HK-2 (cell line): ENCODE results near the gene DRD3.
A peak's percentile ranks its signal among the peaks of the same experiment; 100 is the strongest.

Experiments
- DNase-seq: peaks from one replicate; pipeline ENCODE4 v3.0.0-alpha.2; 2018; ENCODE audit not compliant: unreplicated experiment

DRD3 gene

DNA sequence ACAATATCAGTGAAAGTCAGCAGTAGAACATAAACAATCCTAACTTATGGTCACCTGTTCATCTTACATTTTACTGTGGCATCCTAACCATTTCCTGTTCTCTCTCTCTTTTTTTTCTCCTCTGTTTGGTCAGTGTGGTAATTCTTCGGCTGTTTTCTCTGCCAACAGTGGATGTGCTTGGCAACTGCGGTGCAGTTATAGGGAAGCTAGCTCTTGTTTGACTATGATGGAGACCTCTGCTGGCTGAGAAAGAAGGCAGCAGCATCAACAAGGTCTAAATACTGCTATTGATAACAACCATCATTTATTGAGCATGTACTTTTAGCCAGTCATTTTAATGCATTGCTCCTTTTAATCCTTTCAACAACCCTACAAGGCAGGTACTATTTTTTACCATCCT lies 723 bp upstream of the DRD3 start:
- no peak for DNase-seq

DNA sequence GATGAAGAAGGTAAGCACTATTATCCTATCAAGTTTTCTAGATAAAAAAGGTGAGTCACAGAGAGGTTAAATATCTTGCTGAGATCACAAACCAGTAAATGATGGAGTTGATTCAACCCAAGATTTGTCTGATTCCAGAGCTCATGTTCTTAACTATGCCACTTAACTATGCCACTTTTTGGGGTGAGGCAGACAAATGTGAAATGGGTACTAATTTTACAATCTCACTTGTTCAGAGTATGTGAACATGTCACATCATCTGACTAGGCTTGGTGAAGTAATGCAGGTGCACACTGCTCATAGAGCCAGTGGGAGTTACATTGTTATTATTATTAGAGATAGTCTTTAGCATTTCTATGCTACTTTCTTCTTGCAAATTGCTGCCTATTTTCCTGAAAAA lies 2.0 kb downstream of the DRD3 start:
- no peak for DNase-seq

DNA sequence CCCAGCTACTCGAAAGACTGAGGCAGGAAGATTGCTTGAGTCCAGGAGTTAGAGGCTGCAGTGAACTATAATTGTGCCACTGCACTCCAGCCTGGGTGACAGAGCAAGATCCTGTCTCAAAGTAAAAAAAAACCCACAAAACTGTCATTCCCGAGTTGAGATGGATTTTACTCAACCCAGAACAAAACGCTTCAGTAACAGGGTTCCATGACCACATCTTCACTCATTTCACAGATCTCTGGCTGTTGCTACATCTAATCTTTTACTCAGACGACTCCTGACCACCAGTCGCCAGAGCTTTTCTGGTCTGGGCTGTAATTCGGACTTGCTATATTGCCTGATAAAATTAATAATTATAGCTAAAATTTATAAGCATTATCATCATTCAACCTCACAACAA lies 2.4 kb downstream of the DRD3 start:
- no peak for DNase-seq

DNA sequence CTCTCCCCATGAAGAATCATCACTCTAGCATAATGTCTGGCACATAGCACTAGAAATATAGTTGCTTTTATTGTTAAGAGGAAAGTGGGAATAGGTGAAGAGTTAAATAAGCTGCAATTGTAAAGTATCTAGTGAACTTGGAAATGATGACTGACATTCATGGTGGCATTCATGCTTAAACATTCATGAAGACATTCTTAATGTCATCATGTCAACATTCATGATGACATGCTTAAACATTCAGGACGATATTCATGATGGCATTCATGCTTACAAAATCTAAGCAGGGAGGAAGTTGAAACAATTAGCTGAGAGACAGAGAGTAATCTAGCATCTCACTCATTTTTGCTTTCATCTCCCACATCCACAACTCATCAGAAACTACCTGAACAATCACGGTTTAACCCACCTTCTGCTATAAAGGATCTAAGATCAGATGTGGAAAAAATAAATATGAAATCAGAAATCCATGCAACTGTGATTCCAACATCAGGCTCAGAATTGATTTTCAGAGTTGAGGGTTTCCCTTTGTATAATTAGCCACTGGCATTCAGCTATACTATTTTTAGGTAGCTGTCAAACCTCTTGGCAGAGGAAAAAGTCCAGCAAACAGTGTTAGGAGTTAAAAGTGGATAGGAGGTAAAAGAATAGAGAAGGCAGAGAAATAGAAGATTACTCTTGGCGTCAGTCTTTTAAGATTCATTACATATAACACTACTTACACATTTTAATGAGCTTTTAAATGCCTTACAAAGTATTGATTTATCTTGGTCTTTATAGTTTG lies 3.5 kb downstream of the DRD3 start:
- no peak for DNase-seq

DNA sequence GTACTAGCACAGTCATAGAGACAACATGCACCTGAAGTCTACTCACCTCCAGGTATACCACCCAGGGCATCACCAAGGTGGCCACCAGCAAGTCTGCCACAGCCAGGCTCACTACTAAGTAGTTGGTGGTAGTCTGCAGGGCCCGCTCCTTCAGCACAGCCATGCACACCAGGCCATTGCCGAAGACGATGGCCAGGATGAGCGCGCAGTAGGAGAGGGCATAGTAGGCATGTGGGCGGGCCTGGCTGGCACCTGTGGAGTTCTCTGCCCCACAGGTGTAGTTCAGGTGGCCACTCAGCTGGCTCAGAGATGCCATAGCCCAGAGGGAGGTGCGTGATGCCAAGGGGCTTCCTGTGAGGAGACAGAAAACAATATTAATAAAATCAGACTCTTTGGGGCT lies 7.2 kb downstream of the DRD3 start:
- no peak for DNase-seq

DNA sequence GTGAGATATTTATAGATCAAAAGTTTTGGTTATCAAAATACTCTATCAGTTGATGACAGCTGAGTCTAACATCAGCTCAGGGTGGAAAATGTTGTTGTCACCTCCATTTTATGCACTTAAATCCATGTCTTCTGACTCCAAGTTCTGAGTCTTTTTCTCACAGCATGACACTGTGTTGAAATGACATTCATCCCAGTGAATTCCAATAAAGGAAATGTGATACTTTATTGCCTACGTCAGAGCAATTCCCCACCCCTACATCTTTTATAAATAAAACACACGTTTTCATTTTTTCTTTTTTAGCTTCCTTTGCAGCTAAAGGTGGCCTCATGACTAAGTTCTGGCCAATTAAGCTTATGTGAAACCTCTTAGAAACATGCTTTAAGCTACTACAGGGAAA lies 10.7 kb downstream of the DRD3 start:
- no peak for DNase-seq

DNA sequence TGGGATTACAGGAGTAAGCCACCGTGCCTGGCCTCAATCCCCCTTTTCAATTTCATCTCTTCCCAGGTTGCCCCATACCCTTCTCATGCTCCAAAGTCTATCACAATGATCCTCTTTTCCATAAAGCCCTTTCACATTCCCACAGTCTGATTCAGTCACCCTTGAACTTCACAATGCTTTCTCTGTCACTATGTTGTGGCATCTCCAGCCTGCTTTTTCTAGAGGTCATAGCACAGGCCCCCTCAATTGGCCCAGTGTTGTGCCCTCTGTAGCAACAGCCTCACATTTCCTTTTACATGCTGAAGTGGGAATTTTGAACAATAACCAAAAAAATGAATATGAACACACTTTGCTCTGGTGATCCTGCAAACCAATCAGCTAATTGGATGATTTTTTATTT lies 21.5 kb downstream of the DRD3 start:
- no peak for DNase-seq

DNA sequence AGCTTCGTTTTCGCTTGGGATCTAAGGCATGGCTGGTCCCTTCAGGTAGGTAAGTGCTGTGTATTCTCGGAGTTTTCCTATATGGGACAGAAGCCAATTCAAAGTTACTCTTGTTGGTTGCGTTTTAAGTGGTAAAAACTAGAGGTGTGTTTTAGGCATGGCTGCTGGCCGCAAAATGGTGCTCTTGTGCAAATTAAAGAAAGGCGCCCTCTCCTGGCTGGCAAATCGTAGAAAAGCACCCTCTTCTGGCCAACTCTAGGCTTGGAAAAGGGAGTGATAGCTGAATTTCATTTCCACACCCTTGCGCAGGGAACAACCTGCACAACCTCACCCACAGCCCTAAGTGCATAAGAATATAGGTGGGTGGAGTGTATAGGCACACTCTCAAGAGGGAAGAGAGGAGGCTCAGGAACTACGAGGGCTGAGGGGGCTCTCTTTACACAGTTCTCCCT lies 23.5 kb downstream of the DRD3 start:
- peak; percentile 10 for DNase-seq

DNA sequence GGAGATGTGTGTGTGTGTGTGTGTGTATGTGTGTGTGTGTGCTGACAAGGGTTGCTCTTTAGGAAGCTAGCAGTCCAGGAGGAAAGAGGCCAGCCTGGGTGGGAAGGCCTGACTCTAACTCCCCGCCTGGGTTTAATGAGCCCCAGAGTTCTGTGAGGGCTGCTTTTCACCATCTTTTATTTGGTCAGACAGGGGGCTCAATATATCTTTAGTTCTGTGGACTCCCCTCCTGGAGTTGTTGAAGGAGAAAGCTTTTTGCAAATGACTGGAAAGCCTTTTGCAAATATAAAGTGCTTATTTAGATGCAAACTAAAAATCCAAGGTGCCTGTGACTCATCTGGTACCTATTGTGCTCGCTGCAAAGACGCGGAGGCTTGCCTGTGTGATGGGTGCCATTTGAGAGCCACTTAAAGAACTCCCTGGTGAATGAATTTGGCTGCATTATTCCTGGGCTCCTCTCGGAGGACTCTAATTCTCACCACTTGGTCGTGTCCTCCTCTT lies 24.5 kb downstream of the DRD3 start:
- DNase-seq = no peak

DNA sequence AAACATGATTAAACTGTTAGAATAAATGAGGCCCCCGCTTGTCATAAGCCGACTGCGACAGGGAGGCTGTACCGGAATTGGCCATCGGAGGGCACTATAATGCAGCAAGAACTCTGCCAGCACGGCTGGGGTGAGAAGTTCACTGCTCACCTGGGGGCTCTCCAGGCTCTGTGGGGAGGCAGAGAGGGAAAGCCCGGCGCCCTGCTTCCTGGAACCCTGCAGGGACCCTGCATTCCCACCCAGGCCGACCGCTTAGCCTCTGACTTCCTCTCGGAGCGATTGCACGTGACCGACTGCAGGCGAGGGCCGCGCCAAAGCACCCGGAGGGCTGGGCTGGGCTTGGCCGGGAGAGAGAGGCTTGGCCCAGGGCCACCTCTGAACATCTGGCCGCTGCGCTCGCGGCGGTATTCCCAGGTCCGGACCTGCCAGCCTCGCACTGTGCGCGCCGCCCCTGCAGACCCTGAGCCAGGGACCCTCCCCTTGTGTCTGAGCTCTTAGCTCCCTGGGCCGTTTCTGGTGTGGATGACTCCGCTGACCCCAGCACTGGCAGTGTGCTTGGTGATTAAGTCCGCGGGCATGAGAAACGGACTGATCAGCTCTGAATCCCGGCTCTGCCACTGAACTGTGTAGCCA lies 26.2 kb downstream of the DRD3 start:
- peak; percentile 87 for DNase-seq

DNA sequence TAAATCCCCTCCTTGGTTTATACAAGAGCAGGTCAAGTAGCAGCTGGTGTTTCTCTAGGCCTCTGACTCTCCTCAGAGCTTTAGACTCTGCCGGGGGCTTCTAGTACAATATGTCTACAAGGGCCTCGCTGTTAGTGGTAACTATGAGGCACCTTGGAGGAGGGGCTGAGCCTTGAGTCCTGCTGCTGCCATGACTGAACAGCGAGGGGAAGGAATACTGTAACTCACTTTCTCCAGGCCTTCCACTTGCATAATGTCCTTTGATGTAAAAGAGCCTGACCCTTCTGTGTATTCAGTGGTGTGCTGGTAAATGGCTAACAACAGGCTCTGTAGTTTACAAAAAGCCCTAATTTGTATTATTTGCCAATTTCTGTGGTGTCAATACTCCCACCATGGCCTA lies 27.8 kb downstream of the DRD3 start:
- no peak for DNase-seq

DNA sequence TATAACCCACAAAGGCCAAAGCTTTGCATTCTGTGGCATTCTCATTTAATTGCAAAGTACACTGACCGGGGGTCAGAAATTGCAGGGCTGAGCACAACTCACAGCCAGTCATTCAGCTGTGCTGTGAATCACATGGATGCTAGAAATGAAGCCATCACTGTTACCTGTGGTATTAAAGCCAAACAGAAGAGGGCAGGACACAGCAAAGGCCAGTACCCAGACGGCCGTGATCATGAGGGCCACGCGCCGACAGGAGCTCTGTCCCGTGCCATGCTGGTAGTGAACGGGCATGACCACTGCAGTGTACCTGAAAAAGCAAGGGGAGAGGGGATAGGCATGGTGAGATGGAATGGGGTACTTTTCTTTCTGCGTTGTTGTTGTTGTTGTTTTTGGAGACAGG lies 31.6 kb downstream of the DRD3 start:
- no peak for DNase-seq

DNA sequence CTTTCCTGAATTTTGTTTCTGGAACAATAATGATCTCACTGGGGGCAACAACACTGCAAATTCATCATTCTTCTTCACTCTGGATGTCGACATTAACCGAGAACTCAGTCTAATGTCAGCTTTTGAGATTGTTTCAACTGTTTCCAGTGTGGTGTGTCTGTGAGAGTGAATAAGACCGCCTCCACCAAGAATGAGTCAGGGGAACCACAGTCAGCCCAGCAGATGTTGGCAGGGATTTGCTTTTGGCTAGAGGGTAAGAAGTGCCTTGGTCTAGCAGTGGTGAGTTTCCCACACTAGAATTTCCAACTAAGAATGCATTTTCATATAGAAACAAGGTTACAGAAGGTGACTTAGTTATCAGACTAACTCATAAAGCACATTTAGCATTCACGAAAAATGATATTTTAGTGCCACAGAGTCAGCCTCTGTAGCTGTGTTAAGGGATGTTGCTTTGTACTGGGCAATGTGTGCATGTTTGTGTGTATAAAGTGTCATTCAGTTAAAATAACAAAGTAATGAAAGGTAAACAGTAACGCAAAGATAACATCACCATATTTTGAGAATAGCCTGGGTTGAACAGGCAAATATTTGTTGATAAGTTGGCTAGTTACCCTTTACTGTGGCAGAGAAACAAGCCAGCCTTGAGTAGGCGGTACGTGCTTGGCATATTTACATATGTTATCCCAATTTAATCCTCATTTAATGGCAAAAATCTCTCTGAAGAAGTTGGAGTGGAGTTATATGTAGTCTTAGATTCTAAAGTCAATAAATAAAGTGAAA lies 33.8 kb downstream of the DRD3 start:
- no peak for DNase-seq

DNA sequence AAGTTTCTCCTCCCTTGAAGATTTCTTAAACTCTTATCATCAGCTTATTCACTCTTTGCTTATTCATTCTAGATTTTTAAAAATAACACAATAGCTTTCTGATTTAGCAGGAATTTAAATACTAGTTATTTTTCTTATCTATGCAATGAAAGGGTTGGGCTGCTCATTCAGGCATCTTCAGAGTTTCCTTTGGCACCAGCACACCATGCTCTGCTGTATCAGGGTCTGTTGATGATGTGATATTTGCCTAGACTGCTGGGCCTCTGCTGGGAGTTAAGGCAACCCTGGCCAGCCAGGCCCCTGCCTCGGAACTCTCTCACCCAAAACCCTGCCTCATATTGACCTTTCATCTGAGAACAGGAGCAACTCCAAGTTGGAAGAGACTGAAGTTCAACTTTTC lies 35.0 kb downstream of the DRD3 start:
- DNase-seq = no peak

DNA sequence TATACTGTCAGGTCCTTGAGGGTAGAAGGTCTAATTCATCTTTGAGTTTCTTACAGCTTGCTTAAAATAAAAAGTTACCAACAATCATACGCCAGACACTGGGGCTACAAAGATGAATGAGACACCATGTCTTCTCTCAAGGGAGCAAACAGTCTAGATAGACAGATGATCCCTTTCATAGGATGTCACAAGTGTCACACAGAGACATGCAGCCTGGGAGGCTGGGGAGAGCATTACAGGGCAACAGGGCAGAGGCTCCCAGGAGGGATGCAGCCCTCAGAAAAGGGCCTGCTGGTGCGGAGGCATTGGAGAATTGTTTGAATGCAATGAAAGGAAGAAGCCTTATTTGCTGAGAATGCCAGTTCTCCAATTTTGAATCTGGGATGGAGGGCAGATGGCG lies 39.0 kb downstream of the DRD3 start:
- no peak for DNase-seq

DNA sequence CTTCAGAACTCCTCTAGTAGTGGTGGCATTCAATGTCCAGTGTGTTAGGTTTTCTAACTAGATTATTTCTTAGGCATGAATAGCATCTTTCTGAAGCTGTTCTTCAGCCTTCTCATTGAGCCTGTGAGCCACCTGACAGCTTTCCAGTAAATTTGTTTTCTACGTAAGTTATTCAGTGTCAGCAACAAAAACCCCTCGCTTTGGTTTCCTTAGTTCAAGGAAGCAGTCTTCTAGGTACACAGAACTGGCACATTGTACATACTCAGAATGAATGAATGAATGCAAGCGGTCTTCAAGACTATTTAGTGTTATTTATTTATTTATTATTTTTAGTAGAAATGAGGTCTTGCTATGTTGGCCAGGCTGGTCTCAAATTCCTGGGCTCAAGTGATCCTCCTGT lies 44.9 kb downstream of the DRD3 start:
- no peak for DNase-seq

DNA sequence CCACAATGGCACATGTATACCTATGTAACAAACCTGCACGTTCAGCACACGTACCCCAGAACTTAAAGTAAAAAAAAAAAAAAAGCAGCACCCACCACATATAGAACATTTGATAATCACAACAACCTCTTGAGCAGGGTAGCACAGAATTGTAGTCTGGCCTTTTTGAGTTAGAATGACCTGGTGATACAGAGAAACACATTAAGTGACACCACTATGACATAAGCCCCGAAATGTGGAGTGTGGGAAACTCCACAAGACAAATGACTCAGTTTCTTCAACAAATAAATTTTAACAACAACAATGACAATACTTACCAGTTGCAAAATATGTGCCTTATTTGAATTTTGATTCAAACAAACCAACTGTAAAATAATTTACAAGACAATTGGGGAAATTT lies 46.4 kb downstream of the DRD3 start:
- no peak for DNase-seq

DNA sequence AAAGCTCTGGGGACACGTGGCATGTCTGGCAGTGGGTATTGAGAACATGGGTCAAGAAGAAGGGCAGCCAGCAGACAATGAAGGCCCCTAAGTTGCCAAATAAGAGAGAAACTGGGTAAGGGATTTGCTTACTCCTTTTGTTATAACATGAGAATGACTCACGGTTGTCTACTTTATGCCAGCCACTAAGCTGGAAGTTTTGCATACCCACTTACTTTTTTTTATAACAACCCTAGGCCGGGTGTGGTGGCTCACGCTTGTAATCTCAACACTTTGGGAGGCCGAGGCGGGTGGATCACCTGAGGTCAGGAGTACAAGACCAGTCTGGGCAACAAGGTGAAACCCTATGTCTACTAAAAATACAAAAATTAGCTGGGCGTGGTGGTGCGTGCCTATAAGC lies 50.0 kb downstream of the DRD3 start:
- DNase-seq = no peak

DNA sequence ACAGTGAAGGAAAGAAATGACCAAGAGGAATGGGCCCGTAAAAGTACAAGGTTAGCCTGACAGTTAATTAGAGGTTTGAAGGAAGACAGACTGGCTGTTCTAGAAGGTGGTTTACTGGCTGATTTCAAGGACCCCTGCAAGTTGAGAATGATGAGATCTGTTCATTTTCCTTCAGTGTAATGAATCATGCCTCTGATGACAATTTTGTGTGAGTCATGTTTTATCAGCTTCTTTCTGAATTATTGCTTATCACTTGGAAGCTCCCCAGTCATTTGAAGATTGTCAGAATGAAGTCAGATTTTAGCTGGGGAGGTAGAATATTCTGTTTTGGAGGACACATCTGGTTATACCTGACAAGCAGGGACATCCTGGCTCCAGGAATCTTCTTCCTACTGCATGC lies 50.6 kb downstream of the DRD3 start:
- DNase-seq = no peak

DNA sequence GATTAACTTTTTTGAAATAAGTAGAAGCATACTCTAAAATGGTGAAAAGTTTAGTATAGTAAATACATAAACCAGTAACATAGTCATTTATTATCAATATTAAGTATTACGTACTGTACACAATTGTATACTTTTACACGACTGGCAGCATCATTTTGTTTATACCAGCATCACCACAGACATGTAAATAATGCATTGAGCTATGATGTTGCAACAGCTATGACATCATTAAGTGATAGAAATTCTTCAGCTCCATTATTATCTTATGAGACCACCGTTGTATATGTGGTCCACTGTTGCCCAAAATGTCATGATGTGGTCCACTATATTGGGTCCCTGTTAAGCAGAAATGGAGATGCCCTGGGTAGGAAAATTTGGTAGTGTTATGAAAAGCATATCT lies 51.3 kb downstream of the DRD3 start:
- no peak for DNase-seq

DNA sequence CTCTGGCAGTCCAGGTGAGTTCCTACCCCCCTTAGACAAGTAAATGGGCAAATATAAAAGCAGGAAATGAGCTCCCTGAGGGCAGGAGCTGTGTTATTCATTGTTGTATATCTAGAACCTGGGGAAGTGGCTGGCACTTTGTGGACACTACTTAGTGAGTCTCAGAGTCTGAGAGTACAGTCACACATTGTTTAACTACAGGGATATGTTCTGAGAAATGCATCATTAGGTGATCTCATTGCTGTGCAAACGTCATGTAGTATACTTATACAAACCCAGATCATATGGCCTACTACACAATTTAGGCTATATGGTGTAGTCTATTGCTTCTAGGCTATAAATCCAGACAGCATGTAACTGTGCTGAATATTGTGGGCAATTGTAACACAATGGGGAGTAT lies 52.4 kb downstream of the DRD3 start:
- no peak for DNase-seq

DNA sequence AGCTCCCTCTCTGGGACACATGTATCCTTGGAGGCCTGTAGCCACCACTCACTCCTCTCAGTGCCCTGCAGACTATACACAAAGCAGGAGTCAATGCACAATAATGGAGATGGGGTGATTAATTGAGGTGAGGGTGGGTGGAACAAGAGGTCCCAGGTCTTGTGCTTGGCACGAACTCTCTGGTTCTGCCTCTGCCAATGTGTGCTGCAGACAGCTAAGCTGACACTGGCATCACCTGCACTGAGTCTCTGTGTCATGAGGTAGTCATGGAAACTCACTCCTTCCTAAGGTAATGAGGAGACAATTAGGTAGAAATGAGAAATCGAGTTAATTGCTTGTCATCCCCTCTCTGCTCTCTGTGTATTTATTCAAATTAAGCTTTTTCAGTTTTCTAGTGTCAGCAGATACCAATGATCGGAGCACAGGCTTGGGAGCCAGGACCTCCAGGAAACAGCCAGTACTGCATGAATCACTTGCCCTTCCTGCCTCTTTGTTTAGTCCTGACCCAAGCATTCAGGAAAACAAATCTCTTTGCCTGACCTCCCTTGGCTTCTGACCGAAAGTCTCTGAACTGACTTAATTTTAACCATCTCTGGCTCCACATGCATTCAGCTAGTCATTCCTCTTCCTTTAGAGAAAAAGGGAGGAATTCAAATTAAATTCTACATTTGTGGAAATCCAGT lies 56.7 kb downstream of the DRD3 start:
- no peak for DNase-seq
